NCI-H345 (cell line): ENCODE data around the gene NPTX1.

Source experiments
- DNase-seq: peaks from one replicate; lab custom pipeline; 2025; lab: John Stamatoyannopoulos, UW

The NPTX1 gene

GRCh38 chr17:80426671-80427326, 49.6 kb downstream of the NPTX1 start:
- DNase-seq: peak; percentile 77

- no peak for DNase-seq
These were observed 50.5 kb downstream of the NPTX1 start for GRCh38 chr17:80425835-80426426.

- DNase-seq: no peak
These were observed 51.3 kb downstream of the NPTX1 start for GRCh38 chr17:80424878-80425765.

- DNase-seq: no peak
These were observed 52.1 kb downstream of the NPTX1 start for GRCh38 chr17:80424261-80424660.

- no peak for DNase-seq
These were observed 52.7 kb downstream of the NPTX1 start for GRCh38 chr17:80423536-80424225.

GRCh38 chr17:80422981-80423380, 53.4 kb downstream of the NPTX1 start:
- DNase-seq: no peak

- DNase-seq: no peak
These were observed 54.1 kb downstream of the NPTX1 start for GRCh38 chr17:80422276-80422675.

GRCh38 chr17:80421381-80422090, 54.9 kb downstream of the NPTX1 start:
- DNase-seq: no peak

GRCh38 chr17:80419255-80419654, 57.2 kb downstream of the NPTX1 start:
- no peak for DNase-seq

GRCh38 chr17:80418589-80418988, 57.8 kb downstream of the NPTX1 start:
- DNase-seq: no peak
